ENCODE results near the gene GNG13.

Gene GNG13

DNA sequence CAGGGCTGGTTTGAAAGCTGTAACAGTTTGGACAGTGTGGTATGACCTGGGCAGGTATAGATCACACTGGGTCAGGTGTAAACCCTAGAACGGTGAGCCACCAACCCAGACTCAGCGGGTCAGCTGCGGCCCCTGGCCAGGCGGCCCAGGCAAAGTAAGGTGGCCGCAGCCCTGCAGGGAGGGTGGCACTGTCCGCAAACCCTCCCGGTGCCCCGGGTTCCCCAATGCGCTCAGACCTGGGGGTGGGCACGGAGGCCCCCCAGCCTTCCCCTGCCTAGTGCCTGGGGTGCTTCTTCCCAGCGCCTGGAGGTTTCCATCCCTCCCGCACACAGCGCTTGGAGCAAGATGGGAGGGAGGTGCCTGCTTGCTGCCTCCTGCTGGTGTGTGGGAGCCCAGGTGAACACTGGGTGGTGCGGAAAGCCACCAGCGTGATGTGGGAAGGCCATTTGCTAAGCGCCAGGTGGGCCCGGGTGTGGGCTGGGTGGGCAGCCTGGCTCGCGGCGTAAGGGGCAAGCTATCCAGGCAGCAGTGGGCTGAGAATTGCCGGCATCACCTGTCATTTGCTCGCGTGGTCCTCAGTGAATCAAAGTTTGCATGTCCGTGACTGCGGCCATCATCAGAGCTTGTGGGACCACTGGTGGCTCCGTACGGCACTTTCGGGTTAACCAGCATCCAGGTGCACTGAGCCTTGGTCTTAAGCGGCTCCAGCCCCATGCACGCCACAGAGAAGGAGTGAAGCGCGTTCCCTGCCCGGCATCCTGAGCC is 47.3 kb upstream of the GNG13 start:
- H3K9me3 ChIP-seq (ENCODE audit: control insufficient read depth, insufficient read depth, low read depth, low read length), result no peaks in the 10 kb centered on the region
- POLR2A ChIA-PET, result no interaction called here
- H3K36me3 ChIP-seq (ENCODE audit: control insufficient read depth in 2 of 2, insufficient read depth in 1 of 2, low read length in 2 of 2), result no peaks in the 10 kb centered on the region
- CTCF ChIA-PET, result no interaction called here
- no peak overlapping the region for H3K4me3 ChIP-seq (ENCODE audit: low read depth, low read length)
- no peak for TF ChIP-seq ZNF354C (tag by site-specific recombination; IDR thresholded peaks at IDR 0.05; ENCODE audit: borderline replicate concordance, low read depth)
- no peak for TF ChIP-seq ZNF341 (tag by site-specific recombination; IDR thresholded peaks at IDR 0.05; ENCODE audit: low read depth)
- TF ChIP-seq ZNF140 (tag by site-specific recombination; IDR thresholded peaks at IDR 0.05), result no peak
- TF ChIP-seq ZNF157 (tag by site-specific recombination; IDR thresholded peaks at IDR 0.05), result no peak
- H3K27ac ChIP-seq (ENCODE audit: extremely low read depth, low read depth, low read length), result no peak overlapping the region
- no peaks in the 10 kb centered on the region for H3K4me1 ChIP-seq (ENCODE audit: control insufficient read depth, insufficient read depth, low read length)

DNA sequence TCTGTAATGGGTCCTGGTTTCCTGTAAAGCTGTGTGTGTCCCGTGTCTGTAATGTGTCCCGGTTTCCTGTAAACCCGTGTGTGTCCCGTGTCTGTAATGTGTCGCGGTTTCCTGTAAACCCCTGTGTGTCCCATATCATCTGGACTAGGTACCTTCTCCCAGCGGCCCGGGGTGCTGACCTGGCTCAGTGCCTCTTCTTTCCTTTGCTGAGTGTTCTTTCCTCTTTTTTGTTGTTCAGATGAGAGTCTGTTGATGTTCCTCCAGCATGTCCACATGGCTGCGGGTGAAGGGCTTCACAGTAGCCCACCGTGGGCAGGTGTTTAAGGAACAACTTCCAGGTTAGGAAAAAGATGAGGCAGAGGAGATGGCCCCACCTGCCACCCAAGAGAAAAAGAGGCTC is 46.6 kb upstream of the GNG13 start:
- no peak for TF ChIP-seq ZNF174 (tag by site-specific recombination; IDR thresholded peaks at IDR 0.05)
- CTCF ChIA-PET, result no interaction called here
- POLR2A ChIA-PET, result no interaction called here
- no peaks in the 10 kb centered on the region for H3K9me3 ChIP-seq (ENCODE audit: control insufficient read depth, insufficient read depth, low read depth, low read length)
- H3K4me1 ChIP-seq (ENCODE audit: control insufficient read depth, insufficient read depth, low read length), result no peaks in the 10 kb centered on the region
- no peak overlapping the region for H3K4me3 ChIP-seq (ENCODE audit: low read depth, low read length)
- H3K36me3 ChIP-seq (ENCODE audit: control insufficient read depth in 2 of 2, insufficient read depth in 1 of 2, low read length in 2 of 2), result no peaks in the 10 kb centered on the region
- H3K27ac ChIP-seq (ENCODE audit: extremely low read depth, low read depth, low read length), result no peak overlapping the region

DNA sequence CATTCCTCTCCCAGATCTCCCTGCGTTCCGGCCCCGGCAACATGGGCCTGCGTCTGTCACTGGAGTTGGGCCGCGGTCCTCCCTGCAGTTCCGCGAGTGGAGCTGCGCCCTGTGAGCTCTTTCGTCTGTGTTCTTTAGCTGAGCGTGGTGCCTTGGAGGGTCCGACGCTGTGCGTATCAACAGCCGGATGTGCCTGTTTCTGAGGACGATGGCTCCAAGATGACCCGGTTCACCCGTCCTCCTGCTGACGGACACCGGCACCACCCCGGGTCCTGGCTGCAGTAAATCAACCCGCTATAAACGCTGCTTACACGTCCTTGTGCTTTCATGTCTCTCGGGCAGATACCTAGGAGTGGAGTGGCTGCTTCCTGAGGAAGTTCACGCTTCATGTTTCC is 44.8 kb upstream of the GNG13 start:
- no peak overlapping the region for H3K4me3 ChIP-seq (ENCODE audit: low read depth, low read length)
- H3K27ac ChIP-seq (ENCODE audit: extremely low read depth, low read depth, low read length), result no peak overlapping the region
- POLR2A ChIA-PET, result no interaction called here
- H3K9me3 ChIP-seq (ENCODE audit: control insufficient read depth, insufficient read depth, low read depth, low read length), result no peaks in the 10 kb centered on the region
- CTCF ChIA-PET, result no interaction called here
- H3K36me3 ChIP-seq (ENCODE audit: control insufficient read depth in 2 of 2, insufficient read depth in 1 of 2, low read length in 2 of 2), result no peaks in the 10 kb centered on the region
- TF ChIP-seq ZNF548 (tag by site-specific recombination; IDR thresholded peaks at IDR 0.05) (no peak), ZNF292 (tag by site-specific recombination; IDR thresholded peaks at IDR 0.05; ENCODE audit: borderline replicate concordance, low read depth) (no peak), ZNF521 (tag by site-specific recombination; IDR thresholded peaks at IDR 0.05) (no peak), ZNF214 (tag by site-specific recombination; IDR thresholded peaks at IDR 0.05; ENCODE audit: borderline replicate concordance) (no peak), ZNF366 (tag by site-specific recombination; conservative IDR thresholded peaks at IDR 0.05) (no peak), WT1 (tag by site-specific recombination; IDR thresholded peaks at IDR 0.05) (no peak), ZNF169 (tag by site-specific recombination; IDR thresholded peaks at IDR 0.05) (no peak), ZNF350 (tag by site-specific recombination; IDR thresholded peaks at IDR 0.05) (no peak), ZNF600 (tag by site-specific recombination; IDR thresholded peaks at IDR 0.05) (no peak), ZSCAN16 (tag by site-specific recombination; IDR thresholded peaks at IDR 0.05) (no peak), GLI4 (tag by site-specific recombination; IDR thresholded peaks at IDR 0.05) (no peak), ZNF132 (tag by site-specific recombination; IDR thresholded peaks at IDR 0.05; ENCODE audit: borderline replicate concordance) (no peak), YY2 (tag by site-specific recombination; IDR thresholded peaks at IDR 0.05) (no peak)
- TF ChIP-seq, protein P1, sequence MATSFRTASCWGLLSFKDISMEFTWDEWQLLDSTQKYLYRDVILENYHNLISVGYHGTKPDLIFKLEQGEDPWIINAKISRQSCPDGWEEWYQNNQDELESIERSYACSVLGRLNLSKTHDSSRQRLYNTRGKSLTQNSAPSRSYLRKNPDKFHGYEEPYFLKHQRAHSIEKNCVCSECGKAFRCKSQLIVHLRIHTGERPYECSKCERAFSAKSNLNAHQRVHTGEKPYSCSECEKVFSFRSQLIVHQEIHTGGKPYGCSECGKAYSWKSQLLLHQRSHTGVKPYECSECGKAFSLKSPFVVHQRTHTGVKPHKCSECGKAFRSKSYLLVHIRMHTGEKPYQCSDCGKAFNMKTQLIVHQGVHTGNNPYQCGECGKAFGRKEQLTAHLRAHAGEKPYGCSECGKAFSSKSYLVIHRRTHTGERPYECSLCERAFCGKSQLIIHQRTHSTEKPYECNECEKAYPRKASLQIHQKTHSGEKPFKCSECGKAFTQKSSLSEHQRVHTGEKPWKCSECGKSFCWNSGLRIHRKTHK (tag by site-specific recombination; IDR thresholded peaks at IDR 0.05), result no peak
- TF ChIP-seq, protein P2, sequence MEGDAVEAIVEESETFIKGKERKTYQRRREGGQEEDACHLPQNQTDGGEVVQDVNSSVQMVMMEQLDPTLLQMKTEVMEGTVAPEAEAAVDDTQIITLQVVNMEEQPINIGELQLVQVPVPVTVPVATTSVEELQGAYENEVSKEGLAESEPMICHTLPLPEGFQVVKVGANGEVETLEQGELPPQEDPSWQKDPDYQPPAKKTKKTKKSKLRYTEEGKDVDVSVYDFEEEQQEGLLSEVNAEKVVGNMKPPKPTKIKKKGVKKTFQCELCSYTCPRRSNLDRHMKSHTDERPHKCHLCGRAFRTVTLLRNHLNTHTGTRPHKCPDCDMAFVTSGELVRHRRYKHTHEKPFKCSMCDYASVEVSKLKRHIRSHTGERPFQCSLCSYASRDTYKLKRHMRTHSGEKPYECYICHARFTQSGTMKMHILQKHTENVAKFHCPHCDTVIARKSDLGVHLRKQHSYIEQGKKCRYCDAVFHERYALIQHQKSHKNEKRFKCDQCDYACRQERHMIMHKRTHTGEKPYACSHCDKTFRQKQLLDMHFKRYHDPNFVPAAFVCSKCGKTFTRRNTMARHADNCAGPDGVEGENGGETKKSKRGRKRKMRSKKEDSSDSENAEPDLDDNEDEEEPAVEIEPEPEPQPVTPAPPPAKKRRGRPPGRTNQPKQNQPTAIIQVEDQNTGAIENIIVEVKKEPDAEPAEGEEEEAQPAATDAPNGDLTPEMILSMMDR (tag by site-specific recombination; IDR thresholded peaks at IDR 0.05), result no peak
- TF ChIP-seq, protein P3, sequence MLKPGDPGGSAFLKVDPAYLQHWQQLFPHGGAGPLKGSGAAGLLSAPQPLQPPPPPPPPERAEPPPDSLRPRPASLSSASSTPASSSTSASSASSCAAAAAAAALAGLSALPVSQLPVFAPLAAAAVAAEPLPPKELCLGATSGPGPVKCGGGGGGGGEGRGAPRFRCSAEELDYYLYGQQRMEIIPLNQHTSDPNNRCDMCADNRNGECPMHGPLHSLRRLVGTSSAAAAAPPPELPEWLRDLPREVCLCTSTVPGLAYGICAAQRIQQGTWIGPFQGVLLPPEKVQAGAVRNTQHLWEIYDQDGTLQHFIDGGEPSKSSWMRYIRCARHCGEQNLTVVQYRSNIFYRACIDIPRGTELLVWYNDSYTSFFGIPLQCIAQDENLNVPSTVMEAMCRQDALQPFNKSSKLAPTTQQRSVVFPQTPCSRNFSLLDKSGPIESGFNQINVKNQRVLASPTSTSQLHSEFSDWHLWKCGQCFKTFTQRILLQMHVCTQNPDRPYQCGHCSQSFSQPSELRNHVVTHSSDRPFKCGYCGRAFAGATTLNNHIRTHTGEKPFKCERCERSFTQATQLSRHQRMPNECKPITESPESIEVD (tag by site-specific recombination; IDR thresholded peaks at IDR 0.05), result no peak
- no peaks in the 10 kb centered on the region for H3K4me1 ChIP-seq (ENCODE audit: control insufficient read depth, insufficient read depth, low read length)

All from HEK293 (cell line).